Body of pancreas (tissue), 4 donors: Measurements from ENCODE around the gene SELENOP.

Source experiments
- CTCF ChIP-seq, 7 experiments: fragments of 450-650 bp in 4 of 7; fragments of 200-600 bp in 3 of 7; sonication (generic) in 3 of 7; IDR thresholded peaks; one replicate each; pipeline ENCODE4 v1.5.1; 2016 to 2019; ENCODE audit warnings: antibody characterized with exemption in 7 of 7
- POLR2A ChIP-seq, 3 donors: fragments of 450-650 bp; IDR thresholded peaks; one replicate each; pipeline ENCODE4 v1.6.1; 2016; ENCODE audit warnings: antibody characterized with exemption in 3 of 3, mild to moderate bottlenecking in 2 of 3

- no peak for TF ChIP-seq CTCF (IDR thresholded peaks at IDR 0.05)
- no peak for TF ChIP-seq POLR2A (IDR thresholded peaks at IDR 0.05)
Measured at GRCh38 chr5:42836070-42836769, 24.5 kb upstream of the SELENOP start.
